ENCODE results near the gene MGA. TPM values are rescaled to one million over a fixed set of nuclear protein-coding genes. Genes with fewer than 3 reads are reported as not detected.

Gene MGA
- total RNA-seq, 1 donor from 2014 or later: 29.6 TPM

DNA sequence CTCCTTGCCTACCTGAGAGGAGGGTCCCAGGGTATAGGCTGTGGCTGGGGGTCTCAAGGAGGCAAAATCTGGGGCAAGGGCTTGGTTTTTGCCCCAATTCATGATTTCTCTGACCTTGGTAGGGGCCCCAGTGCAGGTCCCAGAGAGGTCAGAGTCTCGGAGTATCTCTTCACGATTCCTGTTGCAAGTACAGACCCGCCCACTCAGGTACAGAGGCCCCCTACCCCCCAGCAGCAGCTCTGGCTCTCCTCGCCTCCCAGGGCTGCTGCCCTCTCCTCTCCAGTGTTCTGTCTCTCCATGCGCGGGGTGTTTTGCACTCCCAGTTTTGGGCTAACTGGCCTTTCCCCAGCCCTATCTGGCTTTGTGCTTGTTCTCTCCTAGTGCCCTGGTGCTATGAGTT is 162.3 kb downstream of the MGA start:
- H3K4me3 ChIP-seq: no peak overlapping the region
- intact Hi-C loops (cut with micrococcal nuclease): no loop called here
- H3K4me1 ChIP-seq: peaks cover 5% of the 10 kb centered on the region
- no peak for DNase-seq
- H3K27ac ChIP-seq (replicated peaks): no peak overlapping the region
- no peaks in the 10 kb centered on the region for H3K9me3 ChIP-seq (replicated peaks)
- no peaks in the 10 kb centered on the region for H3K27me3 ChIP-seq (ENCODE audit: low read depth)
- H3K36me3 ChIP-seq: peaks cover 72% of the 10 kb centered on the region
- TF ChIP-seq, protein P1, sequence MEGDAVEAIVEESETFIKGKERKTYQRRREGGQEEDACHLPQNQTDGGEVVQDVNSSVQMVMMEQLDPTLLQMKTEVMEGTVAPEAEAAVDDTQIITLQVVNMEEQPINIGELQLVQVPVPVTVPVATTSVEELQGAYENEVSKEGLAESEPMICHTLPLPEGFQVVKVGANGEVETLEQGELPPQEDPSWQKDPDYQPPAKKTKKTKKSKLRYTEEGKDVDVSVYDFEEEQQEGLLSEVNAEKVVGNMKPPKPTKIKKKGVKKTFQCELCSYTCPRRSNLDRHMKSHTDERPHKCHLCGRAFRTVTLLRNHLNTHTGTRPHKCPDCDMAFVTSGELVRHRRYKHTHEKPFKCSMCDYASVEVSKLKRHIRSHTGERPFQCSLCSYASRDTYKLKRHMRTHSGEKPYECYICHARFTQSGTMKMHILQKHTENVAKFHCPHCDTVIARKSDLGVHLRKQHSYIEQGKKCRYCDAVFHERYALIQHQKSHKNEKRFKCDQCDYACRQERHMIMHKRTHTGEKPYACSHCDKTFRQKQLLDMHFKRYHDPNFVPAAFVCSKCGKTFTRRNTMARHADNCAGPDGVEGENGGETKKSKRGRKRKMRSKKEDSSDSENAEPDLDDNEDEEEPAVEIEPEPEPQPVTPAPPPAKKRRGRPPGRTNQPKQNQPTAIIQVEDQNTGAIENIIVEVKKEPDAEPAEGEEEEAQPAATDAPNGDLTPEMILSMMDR (IDR thresholded peaks at IDR 0.05; ENCODE audit: borderline replicate concordance): no peak

Small RNA genes within 50 kb of the gene (microRNA-seq; reads per million reads assigned to microRNA genes)
- gene MIR626: not detected

Other genes with a start within 250 kb of the MGA start
- gene RTF1, start 243.3 kb upstream of the MGA start, total RNA-seq: 23.4 TPM
- 1.9 TPM for gene ITPKA, start 166.5 kb upstream of the MGA start, total RNA-seq
- gene LTK, start 146.6 kb upstream of the MGA start, total RNA-seq: 1.2 TPM
- 25.6 TPM for gene RPAP1, start 116.1 kb upstream of the MGA start, total RNA-seq
- gene TYRO3, start 101.2 kb upstream of the MGA start, total RNA-seq: 3.3 TPM
- 13.6 TPM for gene MAPKBP1, start 114.1 kb downstream of the MGA start, total RNA-seq
- 12.1 TPM for gene JMJD7, start 167.7 kb downstream of the MGA start, total RNA-seq
- 3.8 TPM for gene PLA2G4B, start 178.4 kb downstream of the MGA start, total RNA-seq
- 2.7 TPM for gene SPTBN5, start 233.6 kb downstream of the MGA start, total RNA-seq